Fibroblast of skin of abdomen (primary cell): Measurements from ENCODE around the gene NEDD8.
"Not testable (repeated sequence)": the region's sequence is repeated elsewhere in the genome, so short reads cannot be mapped to it uniquely, and the experiment has no call there.

Source experiments
- DNase-seq: peaks from one replicate; pipeline ENCODE4 v3.0.0-alpha.2; 2013

The NEDD8 gene

DNA sequence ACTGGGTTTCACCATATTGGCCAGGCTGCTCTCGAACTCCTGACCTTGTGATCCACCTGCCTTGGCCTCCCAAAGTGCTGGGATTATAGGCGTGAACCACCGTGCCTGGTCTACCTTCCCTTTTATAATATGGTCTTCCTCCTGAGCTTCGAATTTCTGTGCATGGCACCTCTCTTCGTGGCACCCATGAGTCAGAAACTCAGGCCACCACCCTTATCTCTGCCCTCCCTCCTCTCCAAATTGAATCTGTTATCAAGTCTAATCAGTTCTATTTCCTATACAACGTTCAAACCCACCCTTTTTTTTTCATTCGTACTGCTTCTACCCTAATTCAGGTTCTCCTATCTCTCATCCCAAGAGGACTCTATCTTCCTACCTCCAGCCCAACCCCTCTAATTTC lies 15.3 kb upstream of the NEDD8 start:
- DNase-seq = no peak

DNA sequence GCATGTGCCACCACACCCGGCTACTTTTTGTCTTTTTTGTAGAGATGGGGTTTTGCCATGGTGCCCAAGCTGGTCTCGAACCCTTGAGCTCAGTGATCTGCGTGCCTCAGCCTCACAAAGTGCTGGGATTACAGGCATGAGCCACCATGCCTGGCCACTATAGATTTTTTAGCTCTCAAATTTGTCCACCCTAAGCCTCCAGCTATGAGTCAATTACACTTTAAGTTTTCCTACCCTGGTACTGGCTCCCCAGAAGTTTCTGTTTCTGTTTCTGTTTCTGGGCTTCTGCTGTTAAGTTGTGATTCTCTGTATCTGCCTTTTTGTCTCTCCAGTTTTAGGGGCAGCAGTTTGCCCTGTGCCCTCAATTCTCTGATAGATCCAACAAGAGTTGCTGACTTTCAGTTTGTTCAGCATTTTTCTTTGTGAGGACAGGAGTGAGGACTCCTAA lies 14.6 kb upstream of the NEDD8 start:
- no peak for DNase-seq

DNA sequence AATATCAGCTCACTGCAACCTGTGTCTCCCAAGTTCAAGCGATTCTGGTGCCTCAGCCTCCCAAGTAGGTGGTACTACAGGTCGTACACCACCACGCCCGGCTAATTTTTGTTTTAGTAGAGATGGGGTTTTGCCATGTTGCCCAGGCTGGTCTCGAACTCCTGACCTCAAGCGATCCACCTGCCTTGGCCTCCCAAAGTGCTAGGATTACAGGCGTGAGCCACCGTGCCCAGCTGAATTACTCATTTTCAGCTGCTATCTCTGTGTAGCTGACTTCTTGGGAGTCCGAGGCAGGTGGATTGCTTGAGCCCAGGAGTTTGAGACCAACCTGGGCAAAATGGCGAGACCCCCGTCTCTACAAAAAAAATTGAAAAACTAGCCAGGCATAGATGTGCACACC lies 13.2 kb upstream of the NEDD8 start:
- not testable (repeated sequence) for DNase-seq

DNA sequence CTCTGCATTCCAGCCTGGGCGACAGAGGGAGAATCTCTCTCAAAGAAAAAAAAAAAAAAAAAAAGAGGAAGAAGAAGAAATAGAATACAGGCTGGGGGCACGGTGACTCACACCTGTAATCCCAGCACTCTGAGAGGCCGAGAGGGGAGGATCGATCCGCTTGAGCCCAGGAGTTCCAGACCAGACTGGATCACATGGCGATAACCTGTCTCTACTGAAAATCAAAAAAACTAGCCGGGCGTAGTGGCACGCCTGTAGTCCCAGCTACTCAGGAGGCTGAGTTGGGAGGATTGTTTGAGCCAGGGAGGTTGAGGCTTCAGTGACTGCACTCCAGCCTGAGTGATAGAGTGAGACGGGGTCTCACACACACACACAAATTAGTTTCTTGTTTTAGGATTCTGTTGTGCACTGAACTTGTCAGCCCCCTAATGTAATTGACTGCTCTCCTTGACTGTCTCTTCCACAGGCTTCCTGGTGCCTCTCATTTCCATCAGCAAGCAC lies 11.2 kb upstream of the NEDD8 start:
- DNase-seq = peak; percentile 30

DNA sequence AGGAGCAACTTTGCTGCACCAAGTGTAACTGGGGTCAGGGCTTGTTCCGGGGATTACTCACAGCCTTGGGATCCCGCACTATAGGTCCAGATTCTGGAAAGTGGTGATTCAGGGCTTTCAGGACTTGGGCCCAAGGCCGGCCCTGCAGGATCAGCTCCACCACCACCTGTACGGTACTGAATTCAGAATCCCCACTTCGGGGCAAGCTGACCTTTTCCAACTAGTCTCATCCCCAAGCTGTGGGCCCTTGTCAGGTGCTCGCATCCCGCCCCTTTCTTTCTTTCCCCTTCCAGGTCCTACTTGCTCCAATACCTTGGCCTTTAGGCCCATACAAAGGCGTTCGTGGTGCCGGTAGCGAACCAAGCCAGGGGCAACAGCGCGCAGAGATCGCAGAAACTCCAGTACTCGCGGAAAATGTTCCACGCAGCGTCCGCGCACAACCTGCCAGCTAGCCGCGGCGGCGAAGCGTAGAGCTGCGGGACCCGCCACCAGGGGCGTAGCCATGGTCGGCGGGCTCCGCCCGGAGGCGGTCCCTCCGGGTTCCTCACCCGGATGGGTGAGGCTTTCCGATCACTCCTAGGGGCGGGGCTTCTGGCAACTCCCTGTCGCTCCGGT lies 9.8 kb upstream of the NEDD8 start:
- peak; percentile 92 for DNase-seq

DNA sequence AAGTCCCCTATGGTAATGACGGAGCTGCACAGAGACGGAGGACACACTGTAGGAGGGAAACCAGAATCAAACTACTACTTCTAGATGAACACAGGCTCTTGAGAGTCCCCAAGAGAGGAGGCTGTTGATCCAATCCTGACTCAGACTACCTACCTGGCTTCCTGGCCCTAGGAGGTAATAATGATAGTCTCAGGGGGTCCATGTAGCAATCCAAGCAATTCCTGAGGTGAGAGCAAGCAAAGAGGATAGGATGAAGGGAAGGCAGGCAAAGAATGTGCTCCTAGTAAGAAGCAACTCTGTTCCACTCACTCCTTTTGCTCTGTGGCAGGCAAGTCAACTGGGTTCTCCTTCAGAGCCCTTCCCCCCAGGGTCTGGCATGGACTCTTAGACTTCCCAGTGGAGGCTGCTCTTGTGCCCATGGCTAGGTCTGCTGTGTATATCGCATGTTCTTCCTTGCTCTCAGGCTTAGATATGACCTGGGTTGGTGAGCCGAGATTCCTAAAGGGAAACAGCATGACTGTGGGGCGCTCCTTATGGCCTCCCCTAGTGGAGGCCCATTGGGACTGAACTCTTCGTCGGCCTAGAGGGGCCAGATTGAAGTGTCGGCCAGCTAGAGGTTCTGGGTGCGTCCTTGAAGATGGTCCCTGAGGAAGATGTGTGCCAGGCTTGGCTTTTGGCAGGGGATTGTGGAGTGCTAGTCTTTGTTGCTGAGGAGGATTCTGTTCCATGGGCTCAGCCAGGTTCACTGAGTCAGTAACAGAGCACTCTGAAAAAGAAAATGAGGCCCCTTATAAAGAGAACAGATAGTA lies 8.1 kb upstream of the NEDD8 start:
- DNase-seq = no peak

DNA sequence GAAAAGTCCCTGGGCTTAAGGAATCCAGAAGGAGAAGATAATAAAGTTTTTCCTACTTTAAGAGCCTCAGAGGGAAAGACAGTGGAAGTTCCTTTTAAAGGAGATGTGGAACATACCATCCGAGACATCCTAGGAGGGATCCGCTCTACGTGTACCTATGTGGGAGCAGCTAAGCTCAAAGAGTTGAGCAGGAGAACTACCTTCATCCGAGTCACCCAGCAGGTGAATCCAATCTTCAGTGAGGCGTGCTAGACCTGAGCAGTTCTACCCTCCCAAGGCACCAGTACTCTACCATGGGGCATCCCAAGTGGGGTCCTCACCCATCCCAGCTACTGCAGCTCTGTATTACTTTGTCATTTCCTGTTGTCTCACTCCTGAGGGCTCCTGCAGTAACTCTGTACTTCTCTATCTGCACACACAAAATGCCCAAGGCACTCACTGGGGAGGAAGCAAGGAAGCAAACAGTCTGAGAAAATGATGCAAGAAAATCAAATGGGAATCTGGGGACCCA lies 6.4 kb upstream of the NEDD8 start:
- DNase-seq = no peak

DNA sequence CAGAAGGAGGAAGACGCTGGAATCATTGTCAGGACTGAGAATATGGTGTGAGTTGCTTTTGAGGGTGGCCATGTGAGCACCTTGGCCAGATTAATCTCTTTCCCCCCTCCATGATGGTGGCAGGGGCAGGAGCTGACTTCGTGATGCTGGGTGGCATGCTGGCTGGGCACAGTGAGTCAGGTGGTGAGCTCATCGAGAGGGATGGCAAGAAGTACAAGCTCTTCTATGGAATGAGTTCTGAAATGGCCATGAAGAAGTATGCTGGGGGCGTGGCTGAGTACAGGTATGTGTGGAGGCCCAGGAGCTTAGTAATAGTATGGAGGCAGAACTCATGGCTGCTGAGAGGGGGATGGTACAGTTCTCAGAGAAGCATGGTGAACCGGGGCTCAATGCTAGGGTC lies 6.0 kb upstream of the NEDD8 start:
- DNase-seq = no peak

DNA sequence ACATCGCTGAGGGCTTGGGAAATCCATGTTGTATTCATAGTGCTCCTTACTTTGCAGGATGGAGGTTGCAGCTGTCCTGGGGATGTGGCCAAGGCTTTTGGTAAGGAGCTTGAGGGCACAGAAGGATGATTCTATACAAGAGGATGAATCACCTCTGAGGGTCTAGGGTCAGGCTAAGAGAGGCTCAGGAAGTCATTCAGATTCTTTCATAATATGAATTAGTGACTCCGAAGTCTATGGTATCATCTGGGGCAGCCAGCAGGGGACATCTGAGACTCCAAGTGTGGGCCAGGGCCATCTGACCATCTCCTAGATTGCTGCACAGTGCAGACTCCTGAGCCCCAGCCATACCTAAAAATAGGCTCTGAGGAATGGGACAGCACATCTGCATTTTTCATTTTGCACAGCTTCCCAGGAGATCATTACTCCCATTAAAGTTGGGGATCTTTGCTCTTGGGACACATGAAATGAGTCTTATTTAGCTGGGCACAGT lies 5.3 kb upstream of the NEDD8 start:
- DNase-seq = no peak

DNA sequence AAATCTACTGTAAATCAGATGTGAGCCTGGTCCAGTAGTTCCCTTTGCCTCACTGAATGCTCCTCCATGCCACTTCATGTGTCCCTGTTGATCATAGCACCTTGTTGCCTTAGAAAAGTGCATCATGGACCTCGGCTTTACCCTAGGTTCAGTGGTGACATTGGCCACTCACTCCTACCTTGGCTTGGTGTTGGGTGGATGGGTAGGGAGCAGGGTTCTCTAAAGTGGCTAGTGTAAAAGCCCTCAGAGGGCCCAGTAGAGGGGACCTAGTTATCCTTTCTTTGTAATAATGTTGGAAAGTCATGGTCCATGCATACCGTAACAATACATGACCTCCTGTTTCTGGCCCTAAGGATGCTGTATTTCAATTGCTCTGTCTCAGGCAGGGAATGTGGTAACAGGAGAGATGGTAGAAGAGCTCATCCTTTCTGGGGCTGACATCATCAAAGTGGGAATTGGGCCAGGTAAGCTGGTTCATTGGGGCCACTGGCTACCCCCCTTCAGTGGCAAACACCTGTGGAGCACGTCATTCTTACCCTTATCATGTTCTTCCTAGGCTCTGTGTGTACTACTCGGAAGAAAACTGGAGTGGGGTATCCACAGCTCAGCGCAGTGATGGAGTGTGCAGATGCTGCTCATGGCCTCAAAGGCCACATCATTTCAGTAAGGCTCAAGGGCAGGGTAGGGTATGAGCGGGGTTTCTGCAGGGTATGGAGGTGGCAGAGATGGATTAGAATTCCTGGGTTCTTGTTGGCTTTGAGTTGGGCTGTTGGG lies 4.7 kb upstream of the NEDD8 start:
- DNase-seq = no peak

DNA sequence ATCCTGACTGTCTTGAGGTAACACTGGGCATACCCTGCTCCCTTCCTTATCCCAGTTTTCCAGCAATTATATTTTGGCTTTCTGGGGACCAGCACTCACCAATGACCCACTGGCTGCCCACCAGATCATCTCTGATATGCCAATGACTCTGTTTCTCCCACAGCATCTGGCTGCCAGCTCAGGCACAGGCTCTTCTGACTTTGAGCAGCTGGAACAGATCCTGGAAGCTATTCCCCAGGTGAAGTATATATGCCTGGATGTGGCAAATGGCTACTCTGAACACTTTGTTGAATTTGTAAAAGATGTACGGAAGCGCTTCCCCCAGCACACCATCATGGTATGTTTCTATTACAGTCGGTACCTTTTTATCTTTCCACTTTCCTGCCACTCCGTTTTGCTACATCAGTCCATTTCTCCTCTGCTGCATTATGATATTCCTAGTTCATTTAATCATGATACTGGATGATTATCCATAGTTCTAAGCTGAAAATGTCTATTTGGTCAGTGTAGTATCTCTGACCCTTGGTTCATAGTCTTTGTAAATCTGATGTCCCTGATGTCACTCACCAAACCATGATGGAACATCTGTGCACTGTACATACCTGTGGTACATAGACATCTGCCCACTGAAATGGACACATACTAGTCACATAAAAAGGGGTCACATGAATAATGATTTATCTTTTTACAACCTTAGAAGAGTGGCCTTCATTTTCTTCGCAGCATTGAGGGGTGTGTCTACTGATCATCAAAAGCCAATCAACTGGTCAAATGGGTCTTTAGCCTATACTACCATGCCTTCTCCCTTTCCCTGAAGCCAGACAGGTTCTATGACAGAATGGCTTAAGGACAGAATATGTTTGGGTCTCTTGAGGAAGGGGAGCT lies 3.9 kb upstream of the NEDD8 start:
- DNase-seq = no peak

DNA sequence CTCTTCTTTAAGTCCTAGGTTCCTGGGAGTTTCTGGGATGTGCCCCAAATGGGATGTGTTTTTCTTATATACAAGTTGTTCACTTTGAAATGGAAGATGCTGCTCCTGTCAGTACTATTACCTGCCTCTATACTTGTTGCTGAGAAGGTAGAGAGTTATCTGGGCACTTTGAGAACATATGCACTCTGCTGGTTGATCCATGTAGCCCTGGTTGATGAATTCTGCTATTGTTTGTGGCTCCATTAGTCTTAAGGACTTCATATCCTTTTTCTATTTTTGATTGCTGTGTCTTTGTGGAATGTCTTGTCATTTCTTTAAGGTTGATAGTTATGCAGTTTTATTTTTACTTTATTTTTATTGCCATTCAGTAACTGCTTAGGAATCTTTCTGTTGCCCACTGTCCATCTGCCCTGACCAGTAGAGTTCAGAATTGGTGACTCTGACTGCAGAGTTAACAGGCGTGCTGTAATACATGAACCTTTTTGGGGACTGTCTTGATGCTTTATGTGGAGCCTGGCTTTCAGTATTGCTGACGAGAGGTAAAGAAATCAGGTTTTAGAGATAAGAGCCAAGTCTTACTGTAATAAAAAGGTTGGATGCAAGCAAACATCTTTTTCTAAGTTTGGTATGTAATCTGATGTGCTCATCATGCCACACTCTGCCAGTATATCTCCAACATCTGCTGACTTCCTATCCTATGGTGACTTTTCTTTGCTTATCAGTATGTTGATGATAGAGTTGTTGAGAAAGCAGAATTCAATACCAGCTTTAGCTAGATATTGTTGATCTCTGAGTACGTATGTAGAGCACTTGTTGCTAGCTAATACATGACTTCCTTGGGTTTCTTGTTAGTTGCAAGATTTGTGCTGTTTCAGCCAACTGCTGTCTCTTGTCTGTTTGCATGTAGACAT lies 2.2 kb upstream of the NEDD8 start:
- no peak for DNase-seq

DNA sequence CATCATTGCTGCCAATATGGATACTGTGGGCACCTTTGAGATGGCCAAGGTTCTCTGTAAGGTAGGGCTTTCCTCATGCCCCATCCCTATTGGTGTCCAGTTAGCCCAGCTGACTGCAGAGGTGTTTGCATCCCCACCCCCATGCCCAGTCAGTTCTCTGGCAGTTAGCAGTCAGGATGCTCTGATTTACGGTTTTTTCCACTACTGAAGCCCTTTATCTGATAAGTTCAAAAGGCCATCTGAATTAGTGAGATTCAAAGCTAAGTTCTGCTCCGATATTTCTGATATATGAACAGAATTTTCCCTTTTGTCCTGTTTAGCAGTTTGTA lies 1.3 kb upstream of the NEDD8 start:
- DNase-seq = no peak

DNA sequence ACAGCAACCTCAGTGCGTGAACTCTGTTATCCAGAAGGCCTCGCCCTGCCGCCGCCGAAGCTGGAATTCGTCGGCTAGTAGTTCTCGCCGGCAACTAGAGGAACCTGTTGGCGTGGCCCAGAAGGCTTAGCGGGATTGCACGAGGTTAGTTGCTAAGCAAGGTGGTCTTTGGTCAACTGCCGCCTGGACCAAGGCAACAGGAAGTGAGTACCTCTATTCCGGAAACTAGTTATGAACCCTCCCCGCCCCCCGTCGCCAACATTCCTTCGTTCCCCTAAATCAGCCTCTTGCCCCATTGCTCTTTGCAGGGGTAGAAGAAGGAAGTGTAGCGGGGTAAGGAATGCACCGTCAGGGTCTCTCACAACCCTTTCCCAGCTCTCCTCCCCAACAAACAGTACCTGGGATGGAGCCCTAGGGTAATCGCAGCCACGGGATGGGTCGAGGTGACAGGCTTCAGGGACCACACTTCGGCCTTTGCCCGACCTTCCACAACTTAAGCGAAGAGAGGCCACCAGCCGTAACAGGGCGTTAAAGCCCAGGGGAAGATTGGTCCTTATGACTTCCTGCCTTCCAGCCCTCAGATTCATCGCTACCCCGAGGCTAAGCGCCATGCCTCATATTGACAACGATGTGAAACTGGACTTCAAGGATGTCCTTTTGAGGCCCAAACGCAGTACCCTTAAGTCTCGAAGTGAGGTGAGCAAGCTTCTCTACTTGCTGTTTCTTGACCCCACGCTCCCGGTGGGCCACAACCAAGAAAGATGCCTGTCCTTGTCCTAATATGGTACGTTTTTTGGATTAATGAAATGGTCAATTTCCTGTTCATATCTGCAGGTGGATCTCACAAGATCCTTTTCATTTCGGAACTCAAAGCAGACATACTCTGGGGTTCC lies 724 bp upstream of the NEDD8 start, which contains the start of gene GMPR2:
Gene GMPR2 (plus strand): TSS at position 285 of the 893 bp plus-strand sequence. CDS start 325 bp downstream, at position 610.
- DNase-seq = no peak

DNA sequence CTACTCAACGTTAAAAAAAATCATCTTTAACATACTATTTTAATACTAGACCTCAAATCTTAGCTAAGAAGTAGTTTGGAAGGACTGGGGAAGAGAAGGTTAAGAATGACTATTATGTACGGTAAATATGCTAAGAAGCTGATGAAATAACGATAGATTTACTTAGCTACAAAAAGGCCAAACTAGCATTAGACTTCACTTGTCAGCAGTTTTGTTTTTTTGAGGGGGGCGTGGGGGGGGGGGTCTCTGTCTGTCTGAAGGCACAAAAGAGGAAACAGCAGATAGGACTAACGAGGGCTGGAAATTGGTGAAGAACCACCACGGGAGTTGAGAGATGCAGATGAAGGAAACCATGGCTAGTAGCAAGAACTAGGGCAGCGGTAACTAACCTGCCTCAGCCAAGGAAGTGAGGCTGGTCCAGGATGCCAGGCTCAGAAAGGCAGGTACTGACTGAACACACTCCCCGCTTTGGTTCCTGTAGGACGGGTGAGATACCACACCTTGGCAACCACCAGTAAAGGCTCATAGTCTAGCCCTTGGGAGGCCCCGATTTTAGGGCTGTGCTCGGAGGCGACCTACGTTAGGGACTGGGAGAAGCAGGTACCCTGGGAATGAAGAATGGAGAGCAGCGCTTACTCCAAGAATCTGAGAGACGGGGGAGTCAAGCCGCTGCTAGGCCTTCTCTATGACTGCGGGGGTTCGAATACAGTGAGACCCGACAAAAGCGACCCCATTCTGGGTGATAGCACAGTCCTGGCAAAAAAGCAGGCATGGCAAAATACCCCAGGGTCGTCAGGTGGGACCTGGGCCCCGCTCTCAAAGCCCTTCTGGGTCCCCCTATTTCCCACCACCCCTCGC lies 675 bp downstream of the NEDD8 start:
- DNase-seq = no peak

DNA sequence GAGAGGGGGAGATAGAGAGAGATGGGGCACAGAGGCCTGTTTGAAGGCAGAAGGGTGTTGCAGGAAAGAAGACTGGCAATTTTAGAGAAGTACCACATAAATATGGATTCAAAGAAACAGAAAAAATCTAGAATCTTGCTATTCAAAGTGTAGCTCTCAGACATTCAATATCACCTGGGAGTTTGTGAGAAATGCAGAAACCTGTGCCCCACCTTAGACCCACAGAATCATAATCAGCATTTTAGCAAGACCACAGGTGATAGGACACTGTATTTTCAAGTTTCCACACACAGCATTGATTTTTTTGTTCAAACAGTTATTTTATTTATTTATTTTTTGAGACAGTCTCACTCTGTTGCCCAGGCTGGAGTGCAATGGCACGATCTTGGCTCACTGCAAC lies 3.3 kb downstream of the NEDD8 start:
- DNase-seq = no peak

DNA sequence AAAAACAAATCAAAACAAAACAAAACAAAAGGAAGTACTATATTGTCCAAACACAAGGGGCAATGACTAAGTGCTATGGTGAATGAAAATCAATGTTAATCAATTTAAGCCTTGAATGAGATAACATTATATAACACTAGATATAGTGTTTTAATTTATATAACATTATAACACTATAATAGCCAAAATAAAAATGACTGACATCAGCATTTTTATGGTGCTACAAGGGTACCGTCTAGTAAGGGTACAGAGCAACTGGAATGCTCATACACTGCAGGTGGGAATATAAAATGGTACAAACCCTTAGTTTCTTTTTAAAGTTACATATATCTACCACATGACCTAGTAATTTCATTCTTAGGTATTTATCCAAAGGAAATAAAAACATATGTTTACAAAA lies 5.7 kb downstream of the NEDD8 start:
- no peak for DNase-seq

DNA sequence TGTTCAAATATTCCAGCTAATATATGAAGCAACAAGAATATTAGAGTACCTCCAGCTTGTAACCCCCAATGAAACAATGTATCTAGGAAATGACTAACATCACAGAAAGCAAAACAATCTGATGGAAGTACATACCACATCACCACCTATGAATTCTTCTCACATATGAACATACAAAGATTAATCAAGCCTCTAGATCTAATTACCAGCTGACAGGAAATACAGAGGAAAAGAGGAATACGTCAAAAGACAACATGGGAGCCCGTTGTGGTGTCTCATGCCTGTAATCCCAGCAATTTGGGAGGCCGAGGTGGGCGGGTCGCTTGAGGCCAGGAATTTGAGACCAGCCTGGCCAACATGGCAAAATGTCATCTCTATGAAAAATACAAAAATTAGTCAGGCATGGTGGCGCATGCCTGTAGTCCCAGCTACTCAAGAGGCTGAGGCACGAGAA lies 7.5 kb downstream of the NEDD8 start:
- peak; percentile 93 for DNase-seq

DNA sequence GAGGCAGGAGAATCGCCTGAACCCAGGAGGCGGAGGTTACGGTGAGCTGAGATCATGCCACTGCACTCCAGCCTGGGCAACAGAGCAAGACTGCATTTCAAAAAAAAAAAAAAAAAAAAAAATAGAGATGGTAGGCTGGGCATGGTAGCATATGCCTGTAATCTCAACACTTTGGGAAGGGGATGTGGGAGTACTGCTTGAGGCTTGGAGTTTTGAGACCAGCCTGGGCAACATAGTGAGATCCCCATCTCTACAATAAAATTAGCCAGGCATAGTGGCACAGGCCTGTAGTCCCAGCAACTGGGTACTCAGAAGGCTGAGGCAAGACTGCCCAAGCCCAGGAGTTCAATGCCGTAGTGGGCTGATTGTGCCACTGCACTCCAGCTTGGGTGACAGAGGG lies 9.2 kb downstream of the NEDD8 start:
- not testable (repeated sequence) for DNase-seq
